ENCODE results near the gene RASA3. TPM values are rescaled to one million over a fixed set of nuclear protein-coding genes. Genes with fewer than 3 reads are reported as not detected.

Gene RASA3
- polyA plus RNA-seq, 3 donors = 9.0 to 32.6 (median 16.6) TPM

GRCh38 chr13:114130131-114130836, 2.1 kb downstream of the RASA3 start:
- H3K4me1 ChIP-seq (ENCODE audit: control insufficient read depth in 1 of 2, insufficient read depth in 2 of 2, low read length in 2 of 2) = peaks cover 47 to 63% of the 10 kb centered on the region in 2 donors
- intact Hi-C loops (cut with micrococcal nuclease) = loop anchor here (2.0 to 5.0 kb wide), 3 partner anchors 15 to 92 kb away; no protein-coding TSS in a partner anchor
- H3K36me3 ChIP-seq (replicated peaks in 1 of 2; ENCODE audit: control insufficient read depth in 1 of 2, insufficient read depth in 2 of 2, low read length in 2 of 2) = no peaks in the 10 kb centered on the region
- peaks cover 57% of the 10 kb centered on the region for H4K20me1 ChIP-seq (ENCODE audit: insufficient read depth, low read length)
- no peaks in the 10 kb centered on the region for H3K27me3 ChIP-seq (ENCODE audit: control insufficient read depth in 2 of 2, insufficient read depth in 2 of 2, low read length in 2 of 2)
- H3K27ac ChIP-seq (ENCODE audit: low read depth in 1 of 2, low read length in 2 of 2) = peak overlapping the region; percentile 86 to 95
- peak overlapping the region; percentile 61 to 98 (median 85) for H3K4me3 ChIP-seq (replicated peaks in 1 of 3; ENCODE audit: low read depth in 2 of 3, low read length in 3 of 3)
- TF ChIP-seq CTCF (IDR thresholded peaks at IDR 0.05) = no peak
- Mint-ChIP-seq H3K27me3 (ENCODE audit: low read depth in 3 of 3) (peaks cover 3 to 4% (median 3%) of the 10 kb centered on the region in 3 donors), H3K4me1 (peaks cover 54% of the 10 kb centered on the region), H3K27ac (peak overlapping the region; percentile 89 to 99 (median 97)), H3K4me3 (peak overlapping the region; percentile 100), H3K36me3 (peaks cover 19 to 22% of the 10 kb centered on the region in 2 donors), H3K9me3 (no peaks in the 10 kb centered on the region)
- no peak for DNase-seq
- 56% methylated on average over 17 of the region's 18 CpGs for WGBS (ENCODE audit: insufficient coverage)
- H3K79me2 ChIP-seq (ENCODE audit: insufficient read depth, low read length) = peaks cover 63% of the 10 kb centered on the region
- H3K4me2 ChIP-seq (replicated peaks; ENCODE audit: extremely low read depth, low read length, poor library complexity, severe bottlenecking) = peak overlapping the region; percentile 97
- no peaks in the 10 kb centered on the region for H3K9me3 ChIP-seq (replicated peaks in 1 of 2; ENCODE audit: control insufficient read depth in 1 of 2, insufficient read depth in 1 of 2, low read length in 2 of 2)
- H3K9ac ChIP-seq (ENCODE audit: insufficient read depth, low read length, poor library complexity, severe bottlenecking) = peak overlapping the region; percentile 88
- peak overlapping the region; percentile 69 for H2AFZ ChIP-seq (ENCODE audit: insufficient read depth, low read depth, low read length, poor library complexity, severe bottlenecking)

- Histone ChIP-seq H4K20me1 (ENCODE audit: insufficient read depth, low read length) (peaks cover 63% of the 10 kb centered on the region), H3K4me1 (ENCODE audit: control insufficient read depth in 1 of 2, insufficient read depth in 2 of 2, low read length in 2 of 2) (peaks cover 52 to 69% of the 10 kb centered on the region in 2 donors), H3K4me2 (replicated peaks; ENCODE audit: extremely low read depth, low read length, poor library complexity, severe bottlenecking) (peak overlapping the region; percentile 97), H3K79me2 (ENCODE audit: insufficient read depth, low read length) (peaks cover 69% of the 10 kb centered on the region), H3K4me3 (replicated peaks in 1 of 3; ENCODE audit: low read depth in 2 of 3, low read length in 3 of 3) (peak overlapping the region in 2 of 3 experiments; percentile 1 to 98), H2AFZ (ENCODE audit: insufficient read depth, low read depth, low read length, poor library complexity, severe bottlenecking) (no peak overlapping the region), H3K36me3 (replicated peaks in 1 of 2; ENCODE audit: control insufficient read depth in 1 of 2, insufficient read depth in 2 of 2, low read length in 2 of 2) (no peaks in the 10 kb centered on the region), H3K27me3 (ENCODE audit: control insufficient read depth in 2 of 2, insufficient read depth in 2 of 2, low read length in 2 of 2) (no peaks in the 10 kb centered on the region), H3K27ac (ENCODE audit: low read depth in 1 of 2, low read length in 2 of 2) (peak overlapping the region; percentile 86 to 95), H3K9me3 (replicated peaks in 1 of 2; ENCODE audit: control insufficient read depth in 1 of 2, insufficient read depth in 1 of 2, low read length in 2 of 2) (no peaks in the 10 kb centered on the region), H3K9ac (ENCODE audit: insufficient read depth, low read length, poor library complexity, severe bottlenecking) (peak overlapping the region; percentile 88)
- H3K4me1 Mint-ChIP-seq = peaks cover 61% of the 10 kb centered on the region
- peaks cover 2 to 3% (median 2%) of the 10 kb centered on the region in 3 donors for H3K27me3 Mint-ChIP-seq (ENCODE audit: low read depth in 3 of 3)
- H3K4me3 Mint-ChIP-seq = peak overlapping the region; percentile 84 to 100
- no peak for TF ChIP-seq CTCF (IDR thresholded peaks at IDR 0.05)
- WGBS (ENCODE audit: insufficient coverage) = 50% methylated on average over 9 of the region's 9 CpGs
- H3K36me3 Mint-ChIP-seq = peaks cover 25 to 28% of the 10 kb centered on the region in 2 donors
- peak in 1 of 3 donors; percentile 45 for DNase-seq
- H3K9me3 Mint-ChIP-seq = no peaks in the 10 kb centered on the region
- peak overlapping the region; percentile 89 to 99 (median 97) for H3K27ac Mint-ChIP-seq
- intact Hi-C loops (cut with micrococcal nuclease) = loop anchor here (2.0 to 5.0 kb wide), 4 partner anchors 15 to 93 kb away; no protein-coding TSS in a partner anchor
These were observed 2.8 kb downstream of the RASA3 start for GRCh38 chr13:114129649-114130062.
